GM23338 (cell line): ENCODE measurements around the gene TTLL6. TPM values are rescaled to one million over a fixed set of nuclear protein-coding genes. Genes with fewer than 3 reads are reported as not detected.

ENCODE experiments used
- ATAC-seq: fragments of 200-7000 bp; cut with Tn5 transposase; 3 replicates; pipeline ENCODE4 v1.9.1; 2020
- DNase-seq: peaks from one replicate; pipeline ENCODE4 v3.0.0-alpha.2; 2015; ENCODE audit warnings: low spot score
- H2AFZ ChIP-seq: fragments of 200-600 bp; sonication (generic); 2 replicates; pipeline ENCODE4 v1.8.0; 2016; ENCODE audit warnings: antibody characterized with exemption, mild to moderate bottlenecking, moderate library complexity
- H3F3A ChIP-seq: fragments of 200-600 bp; sonication (generic); replicated peaks from 2 replicates; pipeline ENCODE4 v1.8.0; 2017; ENCODE audit warnings: antibody characterized with exemption, mixed run types, low read depth
- H3K27ac ChIP-seq: fragments of 200-600 bp; sonication (generic); 2 replicates; pipeline ENCODE4 v1.6.1; 2016; ENCODE audit warnings: low read depth
- H3K27me3 ChIP-seq: fragments of 200-600 bp; sonication (generic); 2 replicates; pipeline ENCODE4 v1.8.0; 2016; ENCODE audit warnings: mild to moderate bottlenecking, mixed run types, moderate library complexity; ENCODE audit not compliant: insufficient read depth
- H3K36me3 ChIP-seq: fragments of 200-600 bp; sonication (generic); 2 replicates; pipeline ENCODE4 v1.8.0; 2016; ENCODE audit warnings: mild to moderate bottlenecking; ENCODE audit not compliant: insufficient read depth
- H3K4me1 ChIP-seq: fragments of 200-600 bp; sonication (generic); 2 replicates; pipeline ENCODE4 v1.8.0; 2016; ENCODE audit warnings: mild to moderate bottlenecking, moderate library complexity; ENCODE audit not compliant: insufficient read depth
- H3K4me2 ChIP-seq: fragments of 200-600 bp; sonication (generic); 2 replicates; pipeline ENCODE4 v1.7.1; 2017; ENCODE audit warnings: mixed run types
- H3K4me3 ChIP-seq: fragments of 200-600 bp; sonication (generic); 2 replicates; pipeline ENCODE4 v1.6.1; 2016; ENCODE audit warnings: mixed run types
- H3K79me2 ChIP-seq: fragments of 200-600 bp; sonication (generic); replicated peaks from 2 replicates; pipeline ENCODE4 v1.8.0; 2017; ENCODE audit warnings: mild to moderate bottlenecking; ENCODE audit not compliant: insufficient read depth
- H3K9me2 ChIP-seq: fragments of 200-600 bp; sonication (generic); 2 replicates; pipeline ENCODE4 v1.8.0; 2017; ENCODE audit not compliant: insufficient read depth
- H4K20me1 ChIP-seq: fragments of 200-600 bp; sonication (generic); replicated peaks from 2 replicates; pipeline ENCODE4 v1.8.0; 2017; ENCODE audit warnings: mild to moderate bottlenecking; ENCODE audit not compliant: insufficient read depth
- H3K27ac Mint-ChIP-seq: 2 replicates; pipeline ENCODE4 v1.8.0; 2020; ENCODE audit warnings: inconsistent platforms, mild to moderate bottlenecking, moderate library complexity, mixed read lengths
- H3K27me3 Mint-ChIP-seq: 3 replicates; pipeline ENCODE4 v1.8.0; 2022; ENCODE audit warnings: low read depth, mild to moderate bottlenecking, moderate library complexity, mixed read lengths, inconsistent platforms; ENCODE audit not compliant: insufficient read depth, poor library complexity
- H3K36me3 Mint-ChIP-seq: 3 replicates; pipeline ENCODE4 v1.8.0; 2021; ENCODE audit warnings: low read depth, mild to moderate bottlenecking, inconsistent platforms, moderate library complexity, mixed read lengths
- H3K4me1 Mint-ChIP-seq: 3 replicates; pipeline ENCODE4 v1.8.0; 2020; ENCODE audit warnings: mild to moderate bottlenecking, inconsistent platforms, mixed read lengths
- H3K4me3 Mint-ChIP-seq: 3 replicates; pipeline ENCODE4 v1.8.0; 2021; ENCODE audit warnings: moderate library complexity, mild to moderate bottlenecking, inconsistent platforms, mixed read lengths
- H3K9me3 Mint-ChIP-seq: 3 replicates; pipeline ENCODE4 v1.8.0; 2020; ENCODE audit warnings: moderate library complexity, mild to moderate bottlenecking, inconsistent platforms, mixed read lengths
- CREB1 ChIP-seq: fragments of 250-450 bp; sonication (Bioruptor Pico); IDR thresholded peaks from 2 replicates; pipeline ENCODE4 v1.5.0; 2020; ENCODE audit warnings: low read depth, mild to moderate bottlenecking, moderate library complexity
- CTCF ChIP-seq, 2 experiments: fragments of 200-600 bp in 1 of 2; sonication (generic) in 1 of 2; conservative IDR thresholded peaks; 2 replicates each; pipeline versions ENCODE4 v1.5.1 to v1.6.1; 2016 to 2017; ENCODE audit warnings: antibody characterized with exemption in 2 of 2, low read depth in 2 of 2, mild to moderate bottlenecking in 2 of 2, moderate library complexity in 1 of 2
- EZH2 ChIP-seq: fragments of 200-600 bp; sonication (generic); IDR thresholded peaks from one replicate; pipeline ENCODE4 v1.8.0; 2017; ENCODE audit warnings: antibody characterized with exemption, mild to moderate bottlenecking, low read depth; ENCODE audit not compliant: unreplicated experiment
- EZH2phosphoT487 ChIP-seq: fragments of 200-600 bp; sonication (generic); IDR thresholded peaks from one replicate; pipeline ENCODE4 v1.8.1; 2018; ENCODE audit warnings: antibody characterized with exemption; ENCODE audit not compliant: unreplicated experiment
- JUNB ChIP-seq: IDR thresholded peaks from one replicate; pipeline ENCODE4 v1.6.1; 2016; ENCODE audit warnings: antibody characterized with exemption; ENCODE audit not compliant: unreplicated experiment
- NANOG ChIP-seq: IDR thresholded peaks from 2 replicates; pipeline ENCODE4 v1.6.1; 2016; ENCODE audit warnings: antibody characterized with exemption, borderline replicate concordance
- POLR2AphosphoS5 ChIP-seq: IDR thresholded peaks from 2 replicates; pipeline ENCODE4 v1.6.1; 2016; ENCODE audit warnings: antibody characterized with exemption, low read depth
- STAT1 ChIP-seq: IDR thresholded peaks from one replicate; pipeline ENCODE4 v1.6.1; 2016; ENCODE audit warnings: antibody characterized with exemption; ENCODE audit not compliant: unreplicated experiment
- ZNF331 ChIP-seq: fragments of 250-450 bp; sonication (Bioruptor Pico); IDR thresholded peaks from 2 replicates; pipeline ENCODE4 v1.5.0; 2020; ENCODE audit warnings: low read depth, mild to moderate bottlenecking, moderate library complexity
- ZNF462 ChIP-seq: fragments of 250-450 bp; sonication (Bioruptor Pico); IDR thresholded peaks from 2 replicates; pipeline ENCODE4 v1.5.0; 2020; ENCODE audit warnings: mild to moderate bottlenecking, moderate library complexity
- polyA plus RNA-seq: library from polyadenylated mRNA; unstranded; fragments of >200 nt; fragmentation: Nextera tagmentation; extraction: Ambion mirVana; gene quantifications from 2 replicates; pipeline ENCODE4 v1.2.1, GENCODE V29; 2016
- total RNA-seq: library from RNA; depleted of rRNA; stranded (reverse); fragments of >200 nt; shearing (Covaris generic); gene quantifications from 2 replicates; pipeline ENCODE4 v1.2.3, GENCODE V29; 2014

Gene TTLL6
- total and polyA plus RNA-seq, 2 experiments from 2014 or later = 1.9 to 4.7 TPM

GRCh38 chr17:48733632-48734328, 83.2 kb downstream of the TTLL6 start:
- H3K27ac ChIP-seq = no peak overlapping the region
- H3K4me2 ChIP-seq = peak overlapping the region; percentile 73
- Mint-ChIP-seq H3K27ac (no peak overlapping the region), H3K27me3 (peaks cover 100% of the 10 kb centered on the region), H3K4me3 (peak overlapping the region; percentile 6; the same call in 2 of the 3 replicates), H3K36me3 (peaks cover 1% of the 10 kb centered on the region; the same call in 2 of the 3 replicates), H3K9me3 (peaks cover 8% of the 10 kb centered on the region; the same call in 2 of the 3 replicates), H3K4me1 (peaks cover 16% of the 10 kb centered on the region)
- no peaks in the 10 kb centered on the region for H3K79me2 ChIP-seq
- peaks cover 100% of the 10 kb centered on the region for H3K27me3 ChIP-seq
- H2AFZ ChIP-seq = 0 out of 2 replicates have a peak overlapping the region, but pooled peaks have one; percentile 18
- H4K20me1 ChIP-seq = peaks cover 70% of the 10 kb centered on the region
- DNase-seq = no peak
- H3K36me3 ChIP-seq = no peaks in the 10 kb centered on the region
- no peak; the same call in 2 of the 3 replicates for ATAC-seq
- peaks cover 25% of the 10 kb centered on the region; the same call in 1 of the 2 replicates for H3K4me1 ChIP-seq
- peaks cover 33% of the 10 kb centered on the region for H3F3A ChIP-seq
- TF ChIP-seq EZH2 (peak; percentile 97), EZH2phosphoT487 (no peak), ZNF331 (no peak), STAT1 (no peak)
- 0 out of 2 replicates have a peak overlapping the region, but pooled peaks have one; percentile 43 for H3K4me3 ChIP-seq
- H3K9me2 ChIP-seq = no peaks in the 10 kb centered on the region

- Histone ChIP-seq H3K79me2 (no peaks in the 10 kb centered on the region), H3F3A (peaks cover 34% of the 10 kb centered on the region), H3K36me3 (no peaks in the 10 kb centered on the region), H3K27me3 (peaks cover 100% of the 10 kb centered on the region), H3K27ac (no peak overlapping the region), H4K20me1 (peaks cover 70% of the 10 kb centered on the region), H3K4me1 (peaks cover 25% of the 10 kb centered on the region; the same call in 1 of the 2 replicates), H3K4me2 (peak overlapping the region; percentile 73), H2AFZ (0 out of 2 replicates have a peak overlapping the region, but pooled peaks have one; percentile 18), H3K9me2 (no peaks in the 10 kb centered on the region), H3K4me3 (peak overlapping the region; percentile 43; the same call in 1 of the 2 replicates)
- H3K9me3 Mint-ChIP-seq = peaks cover 8% of the 10 kb centered on the region; the same call in 2 of the 3 replicates
- H3K4me3 Mint-ChIP-seq = peak overlapping the region; percentile 6; the same call in 2 of the 3 replicates
- peaks cover 3% of the 10 kb centered on the region; the same call in 2 of the 3 replicates for H3K36me3 Mint-ChIP-seq
- H3K4me1 Mint-ChIP-seq = peaks cover 19% of the 10 kb centered on the region
- H3K27me3 Mint-ChIP-seq = peaks cover 100% of the 10 kb centered on the region
- H3K27ac Mint-ChIP-seq = no peak overlapping the region
- ATAC-seq = peak; percentile 71
- DNase-seq = peak; percentile 78
- TF ChIP-seq EZH2 (peak; percentile 21), CREB1 (no peak), ZNF331 (no peak), ZNF462 (CRISPR knock-in tag) (no peak), POLR2AphosphoS5 (no peak), STAT1 (no peak), CTCF (conservative IDR thresholded peaks at IDR 0.05; ENCODE audit: low read depth in 2 of 2) (no peak), NANOG (no peak), JUNB (no peak)
Observed at GRCh38 chr17:48732688-48733629, 84.1 kb downstream of the TTLL6 start.
